CD4-positive, alpha-beta memory T cell (primary cell): Measurements from ENCODE around the gene CTPS1. TPM values are rescaled to one million over a fixed set of nuclear protein-coding genes. Genes with fewer than 3 reads are reported as not detected.

Experiments
- CTCF ChIA-PET: fragments of 350-600 bp; sonication (Branson Sonifier 250); formaldehyde crosslinking; loops from one replicate; lab custom pipeline; 2021; ENCODE audit warnings: inconsistent platforms; ENCODE audit not compliant: partially characterized antibody; lab: Charles Lee
- POLR2A ChIA-PET: fragments of 350-600 bp; sonication (Branson Sonifier 250); formaldehyde crosslinking; loops from one replicate; lab custom pipeline; 2021; ENCODE audit not compliant: partially characterized antibody; lab: Charles Lee
- DNase-seq, 5 donors: peaks; one replicate each; pipeline versions ENCODE4 v3.0.0 to v3.0.0-alpha.2; 2020 to 2022; ENCODE audit warnings: mixed read lengths in 1 of 5
- H3K27ac ChIP-seq: one replicate; pipeline ENCODE4 v1.7.0; 2013; ENCODE audit warnings: low read depth, low read length
- H3K27me3 ChIP-seq: 2 replicates; pipeline ENCODE4 v1.7.0; 2013; ENCODE audit warnings: mild to moderate bottlenecking, low read length, moderate library complexity; ENCODE audit not compliant: insufficient read depth
- H3K36me3 ChIP-seq: 2 replicates; pipeline ENCODE4 v1.7.0; 2013; ENCODE audit warnings: mild to moderate bottlenecking, low read length, moderate library complexity; ENCODE audit not compliant: insufficient read depth
- H3K4me1 ChIP-seq: 2 replicates; pipeline ENCODE4 v1.7.0; 2013; ENCODE audit warnings: mild to moderate bottlenecking, low read length, moderate library complexity; ENCODE audit not compliant: insufficient read depth
- H3K4me3 ChIP-seq, 2 donors: one replicate each; pipeline ENCODE4 v1.7.0; 2013; ENCODE audit warnings: low read length in 2 of 2, mild to moderate bottlenecking in 1 of 2
- H3K9me3 ChIP-seq, 2 donors: one replicate each; pipeline ENCODE4 v1.7.0; 2013; ENCODE audit warnings: low read length in 2 of 2, control low read depth in 1 of 2; ENCODE audit not compliant: control insufficient read depth in 1 of 2
- H3K27ac Mint-ChIP-seq, 7 donors: one replicate each; pipeline ENCODE4 v1.8.0; 2020 to 2021; ENCODE audit warnings: mixed read lengths in 7 of 7, mild to moderate bottlenecking in 6 of 7, inconsistent platforms in 3 of 7, moderate library complexity in 3 of 7
- H3K27me3 Mint-ChIP-seq, 2 donors: one replicate each; pipeline ENCODE4 v1.8.0; 2020 to 2021; ENCODE audit warnings: mixed read lengths in 2 of 2
- H3K36me3 Mint-ChIP-seq, 2 donors: one replicate each; pipeline ENCODE4 v1.8.0; 2020 to 2021; ENCODE audit warnings: mixed read lengths in 2 of 2, inconsistent platforms in 1 of 2, mild to moderate bottlenecking in 1 of 2
- H3K4me1 Mint-ChIP-seq, 4 donors: one replicate each; pipeline ENCODE4 v1.8.0; 2020 to 2021; ENCODE audit warnings: mixed read lengths in 4 of 4, mild to moderate bottlenecking in 1 of 4
- H3K4me3 Mint-ChIP-seq, 8 donors: one replicate each; pipeline ENCODE4 v1.8.0; 2020 to 2021; ENCODE audit warnings: mixed read lengths in 8 of 8, mild to moderate bottlenecking in 7 of 8, moderate library complexity in 6 of 8, inconsistent platforms in 3 of 8
- H3K9me3 Mint-ChIP-seq, 8 donors: one replicate each; pipeline ENCODE4 v1.8.0; 2020 to 2021; ENCODE audit warnings: mixed read lengths in 8 of 8, mild to moderate bottlenecking in 5 of 8, inconsistent platforms in 3 of 8, moderate library complexity in 1 of 8
- intact Hi-C: fragments of 100-400 bp; cut with micrococcal nuclease; formaldehyde crosslinking; loops from one replicate; pipeline ENCODE4 v1.15.1; 2023
- polyA plus RNA-seq, 2 donors: library from polyadenylated mRNA; unstranded; fragments of 300-500 nt; fragmentation: Illumina TruSeq; gene quantifications; one replicate each; pipeline ENCODE4 v1.2.3, GENCODE V29; 2021
- total RNA-seq, 2 experiments: library from RNA; stranded (reverse); gene quantifications; one replicate each; pipeline ENCODE4 v1.2.3, GENCODE V29; 2021

CTPS1 gene
- total and polyA plus RNA-seq, 4 experiments from 2014 or later = 11.6 to 19.7 (median 16.4) TPM

DNA sequence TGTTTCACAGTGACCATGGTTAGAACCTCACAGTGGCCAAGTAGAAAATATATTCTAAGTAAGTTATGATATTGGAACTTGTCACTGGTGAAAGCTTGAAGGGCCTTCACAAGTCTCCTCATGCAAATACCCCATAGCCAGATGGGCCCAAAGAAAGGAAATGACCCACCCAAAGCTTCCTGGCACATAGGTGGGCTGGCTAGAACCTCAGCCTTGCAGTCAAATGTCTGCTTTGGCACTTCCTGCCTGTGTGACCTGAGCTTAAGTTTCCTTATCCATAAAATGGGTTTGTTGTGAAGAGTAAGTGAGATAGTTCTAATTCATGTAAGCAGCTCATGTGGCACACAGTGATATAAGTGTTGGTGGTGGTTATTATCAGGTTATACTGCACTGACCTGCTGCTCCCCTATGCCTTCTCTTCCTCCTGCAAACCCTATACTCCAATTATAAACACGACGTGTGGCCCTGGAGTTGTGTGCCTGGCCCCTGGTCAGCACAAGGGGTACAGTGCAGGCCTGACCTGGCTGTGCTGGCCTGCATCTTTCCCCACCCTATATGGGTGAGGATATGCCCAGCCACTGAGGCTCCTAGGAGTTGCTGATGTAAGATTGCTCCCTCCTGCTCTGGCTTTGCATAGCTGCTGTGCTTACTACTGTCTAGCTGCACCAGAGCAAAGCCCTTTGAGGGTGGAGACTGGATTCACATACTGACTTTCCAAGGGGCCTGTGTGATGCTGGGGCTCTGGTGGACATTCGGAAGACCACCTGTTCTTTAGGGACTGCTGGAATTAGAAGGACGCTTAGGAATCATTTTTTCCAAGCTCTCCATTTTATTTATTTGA lies 46.7 kb downstream of the CTPS1 start:
- POLR2A ChIA-PET = no interaction called here
- Histone ChIP-seq H3K4me1 (peaks cover 10% of the 10 kb centered on the region), H3K27ac (no peak overlapping the region), H3K4me3 (no peak overlapping the region), H3K36me3 (peaks cover 18% of the 10 kb centered on the region), H3K9me3 (no peaks in the 10 kb centered on the region), H3K27me3 (no peaks in the 10 kb centered on the region)
- CTCF ChIA-PET = no interaction called here
- H3K4me1 Mint-ChIP-seq = peaks cover 5 to 15% (median 13%) of the 10 kb centered on the region in 4 donors
- peak overlapping the region in 3 of 7 donors; percentile 70 to 82 (median 80) for H3K27ac Mint-ChIP-seq
- intact Hi-C loops = no loop called here
- no peak overlapping the region for H3K4me3 Mint-ChIP-seq
- DNase-seq = no peak
- H3K36me3 Mint-ChIP-seq = peaks cover 18 to 40% of the 10 kb centered on the region in 2 donors
- H3K27me3 Mint-ChIP-seq = no peaks in the 10 kb centered on the region
- H3K9me3 Mint-ChIP-seq = no peaks in the 10 kb centered on the region

DNA sequence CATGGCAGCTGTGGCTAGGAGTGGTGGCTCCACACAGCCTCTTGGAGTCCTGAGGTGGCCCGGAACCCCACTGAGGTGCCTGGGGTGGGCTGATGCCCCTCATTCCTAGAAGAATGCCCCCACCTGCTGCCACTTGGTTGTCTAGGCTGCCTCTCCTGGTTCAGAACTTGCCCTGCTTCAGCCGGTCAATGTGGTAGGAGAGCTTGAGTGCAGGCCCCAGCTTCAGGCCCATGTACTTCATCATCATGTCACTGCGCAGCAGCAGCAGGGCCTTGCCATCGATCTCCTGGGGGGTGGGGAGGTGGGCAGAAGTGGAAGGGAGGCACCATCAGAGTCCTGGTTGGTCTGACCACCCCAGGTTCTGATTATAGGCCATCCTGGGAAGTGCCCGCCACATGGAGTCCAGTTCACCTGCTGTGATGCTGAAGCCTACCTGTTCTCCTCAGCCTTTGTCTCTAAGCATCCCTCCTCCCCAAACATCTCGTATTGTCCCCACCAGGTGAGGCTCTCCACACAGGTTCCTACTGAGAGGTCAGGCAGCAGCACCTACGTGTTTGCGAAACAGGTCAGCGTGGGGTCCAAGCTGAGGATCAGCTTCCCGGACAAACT lies 48.6 kb downstream of the CTPS1 start:
- ChIA-PET POLR2A (no interaction called here), CTCF (no interaction called here)
- Mint-ChIP-seq H3K4me1 (peaks cover 4 to 8% (median 6%) of the 10 kb centered on the region in 4 donors), H3K36me3 (peaks cover 24 to 55% of the 10 kb centered on the region in 2 donors), H3K9me3 (no peaks in the 10 kb centered on the region), H3K27ac (no peak overlapping the region), H3K4me3 (no peak overlapping the region), H3K27me3 (no peaks in the 10 kb centered on the region)
- Histone ChIP-seq H3K9me3 (no peaks in the 10 kb centered on the region), H3K27ac (no peak overlapping the region), H3K4me3 (no peak overlapping the region), H3K36me3 (peaks cover 18% of the 10 kb centered on the region), H3K27me3 (no peaks in the 10 kb centered on the region), H3K4me1 (peaks cover 6% of the 10 kb centered on the region)
- DNase-seq = no peak
- intact Hi-C loops = no loop called here

DNA sequence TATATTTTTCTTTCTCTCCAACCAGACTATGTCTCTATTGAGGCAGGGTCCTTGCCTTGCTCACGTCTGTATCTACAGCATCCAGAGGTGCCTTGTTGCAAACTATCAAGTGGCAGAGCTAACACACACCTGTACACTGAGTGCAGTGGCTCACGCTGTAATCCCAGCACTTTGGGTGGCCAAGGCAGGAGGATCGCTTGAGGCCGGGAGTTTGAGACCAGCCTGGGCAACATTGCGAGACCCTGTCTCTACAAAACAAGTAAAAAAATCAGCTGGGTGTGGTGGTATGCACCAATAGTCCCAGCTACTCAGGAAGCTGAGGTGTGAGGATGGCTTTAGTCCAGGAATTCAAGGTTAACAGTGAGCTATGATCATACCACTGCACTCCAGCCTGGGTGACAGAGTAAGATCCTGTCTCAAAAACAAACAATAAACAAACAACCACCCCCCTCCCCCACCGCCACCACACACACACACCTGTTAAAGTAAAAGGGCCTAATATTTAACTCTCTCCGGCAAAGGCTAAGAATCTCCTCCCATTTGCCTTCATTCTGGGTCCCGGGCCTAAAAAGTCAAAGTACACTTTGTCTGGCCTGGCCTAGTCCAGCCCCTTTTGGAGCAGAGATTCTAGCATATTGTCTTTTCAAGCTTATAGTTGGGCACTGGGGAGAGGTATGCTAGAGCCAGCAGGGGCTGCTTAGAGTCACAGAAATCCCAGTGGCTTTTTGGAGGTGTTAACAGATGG lies 51.5 kb downstream of the CTPS1 start:
- Histone ChIP-seq H3K27ac (no peak overlapping the region), H3K9me3 (no peaks in the 10 kb centered on the region), H3K4me1 (peaks cover 5% of the 10 kb centered on the region), H3K27me3 (no peaks in the 10 kb centered on the region), H3K4me3 (no peak overlapping the region), H3K36me3 (peaks cover 19% of the 10 kb centered on the region)
- Mint-ChIP-seq H3K4me3 (no peak overlapping the region), H3K27ac (peak overlapping the region in 2 of 7 donors; percentile 40 to 43), H3K4me1 (peaks cover 4 to 9% (median 4%) of the 10 kb centered on the region in 4 donors), H3K36me3 (peaks cover 31 to 53% of the 10 kb centered on the region in 2 donors), H3K9me3 (no peaks in the 10 kb centered on the region), H3K27me3 (no peaks in the 10 kb centered on the region)
- intact Hi-C loops = no loop called here
- ChIA-PET CTCF (interaction anchor here (1.0 kb wide), 1 partner anchor 78 kb away, joined by 3 read pairs; no protein-coding TSS in a partner anchor), POLR2A (no interaction called here)
- no peak for DNase-seq

DNA sequence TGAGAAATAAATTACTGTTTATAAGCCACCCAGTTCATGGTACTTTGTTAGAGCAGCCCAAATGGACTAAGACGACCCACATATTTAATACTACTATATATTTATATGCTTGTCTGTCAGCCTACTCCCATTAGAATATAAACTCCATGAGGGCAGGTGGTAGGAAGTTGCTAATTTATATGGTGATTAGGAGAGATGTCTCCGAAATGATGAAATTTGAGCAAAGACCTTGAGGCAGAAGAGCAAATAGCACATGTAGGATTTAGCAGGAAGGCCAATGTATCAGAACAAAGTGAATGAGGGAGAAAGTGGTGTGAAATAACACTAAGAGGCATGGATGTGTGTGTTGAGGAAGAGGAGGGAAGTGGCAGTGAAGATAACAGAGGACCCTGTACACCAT lies 52.7 kb downstream of the CTPS1 start:
- Mint-ChIP-seq H3K4me3 (no peak overlapping the region), H3K9me3 (no peaks in the 10 kb centered on the region), H3K36me3 (peaks cover 27 to 48% of the 10 kb centered on the region in 2 donors), H3K4me1 (peaks cover 0 to 3% (median 0%) of the 10 kb centered on the region in 4 donors), H3K27ac (no peak overlapping the region), H3K27me3 (no peaks in the 10 kb centered on the region)
- Histone ChIP-seq H3K27me3 (no peaks in the 10 kb centered on the region), H3K36me3 (peaks cover 15% of the 10 kb centered on the region), H3K9me3 (no peaks in the 10 kb centered on the region), H3K27ac (no peak overlapping the region), H3K4me3 (no peak overlapping the region), H3K4me1 (no peaks in the 10 kb centered on the region)
- intact Hi-C loops = no loop called here
- no peak for DNase-seq
- ChIA-PET POLR2A (no interaction called here), CTCF (no interaction called here)

DNA sequence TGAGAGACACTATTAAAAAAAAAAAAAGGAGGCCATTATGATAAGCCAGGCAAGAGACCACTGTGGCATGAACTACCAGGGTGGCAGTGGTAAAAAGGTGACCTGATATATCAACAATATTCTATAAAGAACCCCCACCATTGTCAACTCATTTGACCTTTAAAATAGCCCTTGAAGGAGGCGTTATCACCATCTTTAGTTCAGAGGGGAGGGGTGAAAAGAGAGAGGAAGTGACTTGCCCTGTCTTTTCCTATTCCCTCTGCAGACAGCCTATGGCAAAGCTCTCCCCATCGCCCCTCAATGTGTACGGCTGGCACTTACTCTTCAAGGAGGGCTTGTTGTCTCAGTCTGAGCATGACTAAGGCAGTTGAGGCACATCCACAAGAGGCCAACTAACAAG lies 53.8 kb downstream of the CTPS1 start:
- Histone ChIP-seq H3K36me3 (peaks cover 16% of the 10 kb centered on the region), H3K27me3 (no peaks in the 10 kb centered on the region), H3K9me3 (no peaks in the 10 kb centered on the region), H3K27ac (no peak overlapping the region), H3K4me1 (no peaks in the 10 kb centered on the region), H3K4me3 (no peak overlapping the region)
- H3K4me3 Mint-ChIP-seq = no peak overlapping the region
- no peak overlapping the region for H3K27ac Mint-ChIP-seq
- intact Hi-C loops = no loop called here
- H3K36me3 Mint-ChIP-seq = peaks cover 27 to 44% of the 10 kb centered on the region in 2 donors
- peaks cover 0 to 3% (median 0%) of the 10 kb centered on the region in 4 donors for H3K4me1 Mint-ChIP-seq
- no peak for DNase-seq
- ChIA-PET POLR2A (no interaction called here), CTCF (no interaction called here)
- H3K27me3 Mint-ChIP-seq = no peaks in the 10 kb centered on the region
- H3K9me3 Mint-ChIP-seq = no peaks in the 10 kb centered on the region

DNA sequence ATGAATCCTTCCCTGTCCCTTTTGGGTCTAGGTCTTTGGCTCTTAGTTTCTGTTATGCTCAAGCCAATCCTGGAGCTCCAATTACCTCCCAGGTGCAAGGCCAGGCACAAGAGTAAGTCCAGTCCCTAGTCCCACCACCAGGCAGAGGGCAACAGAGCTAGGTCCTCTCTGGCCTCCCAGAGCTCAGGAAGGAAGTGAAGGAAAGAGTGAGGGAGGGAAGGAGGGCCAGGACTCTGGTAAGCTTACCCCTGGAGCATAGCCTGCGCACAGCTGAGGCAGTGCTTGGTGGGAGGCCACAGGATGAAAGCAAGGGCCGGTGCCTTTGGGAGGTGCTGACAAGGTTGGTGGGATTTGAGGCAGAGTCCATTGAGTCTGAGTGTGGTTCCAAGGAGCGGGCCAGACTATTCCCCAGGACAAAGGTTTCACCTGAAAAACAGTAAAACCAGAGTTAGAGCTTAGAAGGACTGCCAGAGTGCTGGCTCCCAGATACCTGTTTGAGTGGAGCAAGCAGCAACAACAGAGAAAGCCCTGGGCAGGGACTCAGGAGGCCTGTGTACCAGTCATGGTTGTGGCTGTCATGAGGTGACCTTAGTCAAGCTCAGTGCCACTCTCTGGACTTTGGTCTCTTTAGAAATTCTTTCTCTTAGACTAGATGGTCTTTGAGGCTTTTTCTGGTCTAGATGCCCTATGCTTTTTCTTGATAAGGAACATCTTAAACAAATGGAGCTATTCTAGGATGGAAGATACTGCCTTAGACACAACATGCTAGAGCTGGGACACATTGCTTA lies 57.8 kb downstream of the CTPS1 start:
- Histone ChIP-seq H3K4me3 (no peak overlapping the region), H3K4me1 (no peaks in the 10 kb centered on the region), H3K9me3 (no peaks in the 10 kb centered on the region), H3K27ac (no peak overlapping the region), H3K36me3 (peaks cover 7% of the 10 kb centered on the region), H3K27me3 (no peaks in the 10 kb centered on the region)
- Mint-ChIP-seq H3K27ac (no peak overlapping the region), H3K36me3 (peaks cover 31 to 33% of the 10 kb centered on the region in 2 donors), H3K27me3 (no peaks in the 10 kb centered on the region), H3K9me3 (no peaks in the 10 kb centered on the region), H3K4me1 (peaks cover 0 to 3% (median under 1%) of the 10 kb centered on the region in 4 donors), H3K4me3 (no peak overlapping the region)
- CTCF ChIA-PET = no interaction called here
- POLR2A ChIA-PET = no interaction called here
- DNase-seq = no peak
- intact Hi-C loops = no loop called here
